ENCODE results near the gene CREBZF. TPM values are rescaled to one million over a fixed set of nuclear protein-coding genes. Genes with fewer than 3 reads are reported as not detected.

Gene CREBZF
- total RNA-seq, 1 donor from 2014 or later, result 109 TPM

DNA sequence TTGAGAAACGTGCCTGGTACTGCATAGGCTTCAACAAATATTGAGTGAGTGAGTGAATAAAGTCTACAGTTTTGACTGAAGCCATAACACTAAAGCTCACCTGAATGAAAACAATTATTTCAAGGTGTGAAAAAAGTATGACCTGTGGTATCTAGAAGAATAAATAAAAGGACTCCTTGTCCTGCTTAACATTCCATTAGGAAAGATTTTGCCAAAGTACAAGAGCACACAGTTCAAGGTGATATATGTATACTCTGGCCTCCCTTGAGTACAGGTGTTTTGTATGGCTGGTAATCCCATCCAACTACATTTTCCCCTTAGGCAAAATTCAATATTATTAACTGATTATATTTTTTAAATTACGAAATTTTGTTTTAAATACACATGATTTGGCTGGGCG, 1.8 kb upstream of the CREBZF start:
- Histone ChIP-seq H3K4me2 (no peak overlapping the region), H3K4me3 (no peak overlapping the region), H3K27me3 (no peaks in the 10 kb centered on the region), H4K20me1 (ENCODE audit: low read depth) (peaks cover 29% of the 10 kb centered on the region), H2AFZ (replicated peaks) (peak overlapping the region; percentile 97), H3K9me3 (ENCODE audit: low read depth) (no peaks in the 10 kb centered on the region), H3F3A (ENCODE audit: low read depth) (peaks cover 23% of the 10 kb centered on the region), H3K36me3 (peaks cover 11% of the 10 kb centered on the region), H3K79me2 (ENCODE audit: low read depth) (peaks cover 35% of the 10 kb centered on the region), H3K27ac (no peak overlapping the region), H3K9ac (no peak overlapping the region), H3K4me1 (peaks cover 10% of the 10 kb centered on the region)
- TF ChIP-seq EZH2 (IDR thresholded peaks at IDR 0.05) (no peak), EZH2phosphoT487 (IDR thresholded peaks at IDR 0.05) (no peak)
- TF ChIP-seq, protein P1, sequence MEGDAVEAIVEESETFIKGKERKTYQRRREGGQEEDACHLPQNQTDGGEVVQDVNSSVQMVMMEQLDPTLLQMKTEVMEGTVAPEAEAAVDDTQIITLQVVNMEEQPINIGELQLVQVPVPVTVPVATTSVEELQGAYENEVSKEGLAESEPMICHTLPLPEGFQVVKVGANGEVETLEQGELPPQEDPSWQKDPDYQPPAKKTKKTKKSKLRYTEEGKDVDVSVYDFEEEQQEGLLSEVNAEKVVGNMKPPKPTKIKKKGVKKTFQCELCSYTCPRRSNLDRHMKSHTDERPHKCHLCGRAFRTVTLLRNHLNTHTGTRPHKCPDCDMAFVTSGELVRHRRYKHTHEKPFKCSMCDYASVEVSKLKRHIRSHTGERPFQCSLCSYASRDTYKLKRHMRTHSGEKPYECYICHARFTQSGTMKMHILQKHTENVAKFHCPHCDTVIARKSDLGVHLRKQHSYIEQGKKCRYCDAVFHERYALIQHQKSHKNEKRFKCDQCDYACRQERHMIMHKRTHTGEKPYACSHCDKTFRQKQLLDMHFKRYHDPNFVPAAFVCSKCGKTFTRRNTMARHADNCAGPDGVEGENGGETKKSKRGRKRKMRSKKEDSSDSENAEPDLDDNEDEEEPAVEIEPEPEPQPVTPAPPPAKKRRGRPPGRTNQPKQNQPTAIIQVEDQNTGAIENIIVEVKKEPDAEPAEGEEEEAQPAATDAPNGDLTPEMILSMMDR (IDR thresholded peaks at IDR 0.05), result no peak
- Mint-ChIP-seq H3K4me1 (peaks cover 20% of the 10 kb centered on the region), H3K27ac (no peak overlapping the region), H3K9me3 (no peaks in the 10 kb centered on the region), H3K27me3 (ENCODE audit: insufficient read depth, low read depth) (peaks cover 3% of the 10 kb centered on the region), H3K4me3 (no peak overlapping the region), H3K36me3 (peaks cover 14% of the 10 kb centered on the region)
- DNase-seq (ENCODE audit: low spot score), result no peak

GRCh38 chr11:85665733-85666132, 804 bp upstream of the CREBZF start:
- Histone ChIP-seq H3K4me1 (peaks cover 19% of the 10 kb centered on the region), H3K36me3 (peaks cover 19% of the 10 kb centered on the region), H2AFZ (replicated peaks) (peak overlapping the region; percentile 97), H3K27me3 (no peaks in the 10 kb centered on the region), H3K79me2 (ENCODE audit: low read depth) (peaks cover 45% of the 10 kb centered on the region), H3K4me3 (peak overlapping the region; percentile 97), H3K9me3 (ENCODE audit: low read depth) (no peaks in the 10 kb centered on the region), H3K4me2 (peak overlapping the region; percentile 90), H3K27ac (no peak overlapping the region), H3F3A (ENCODE audit: low read depth) (peaks cover 23% of the 10 kb centered on the region), H4K20me1 (ENCODE audit: low read depth) (peaks cover 39% of the 10 kb centered on the region), H3K9ac (no peak overlapping the region)
- H3K4me3 Mint-ChIP-seq, result peak overlapping the region; percentile 100
- H3K36me3 Mint-ChIP-seq, result peaks cover 15% of the 10 kb centered on the region
- peak overlapping the region; percentile 74 for H3K27ac Mint-ChIP-seq
- H3K9me3 Mint-ChIP-seq, result no peaks in the 10 kb centered on the region
- no peak for DNase-seq (ENCODE audit: low spot score)
- TF ChIP-seq, protein P1 (IDR thresholded peaks at IDR 0.05), result no peak
- TF ChIP-seq EZH2phosphoT487 (IDR thresholded peaks at IDR 0.05) (no peak), EZH2 (IDR thresholded peaks at IDR 0.05) (no peak)
- peaks cover 3% of the 10 kb centered on the region for H3K27me3 Mint-ChIP-seq (ENCODE audit: insufficient read depth, low read depth)
- H3K4me1 Mint-ChIP-seq, result peaks cover 28% of the 10 kb centered on the region

DNA sequence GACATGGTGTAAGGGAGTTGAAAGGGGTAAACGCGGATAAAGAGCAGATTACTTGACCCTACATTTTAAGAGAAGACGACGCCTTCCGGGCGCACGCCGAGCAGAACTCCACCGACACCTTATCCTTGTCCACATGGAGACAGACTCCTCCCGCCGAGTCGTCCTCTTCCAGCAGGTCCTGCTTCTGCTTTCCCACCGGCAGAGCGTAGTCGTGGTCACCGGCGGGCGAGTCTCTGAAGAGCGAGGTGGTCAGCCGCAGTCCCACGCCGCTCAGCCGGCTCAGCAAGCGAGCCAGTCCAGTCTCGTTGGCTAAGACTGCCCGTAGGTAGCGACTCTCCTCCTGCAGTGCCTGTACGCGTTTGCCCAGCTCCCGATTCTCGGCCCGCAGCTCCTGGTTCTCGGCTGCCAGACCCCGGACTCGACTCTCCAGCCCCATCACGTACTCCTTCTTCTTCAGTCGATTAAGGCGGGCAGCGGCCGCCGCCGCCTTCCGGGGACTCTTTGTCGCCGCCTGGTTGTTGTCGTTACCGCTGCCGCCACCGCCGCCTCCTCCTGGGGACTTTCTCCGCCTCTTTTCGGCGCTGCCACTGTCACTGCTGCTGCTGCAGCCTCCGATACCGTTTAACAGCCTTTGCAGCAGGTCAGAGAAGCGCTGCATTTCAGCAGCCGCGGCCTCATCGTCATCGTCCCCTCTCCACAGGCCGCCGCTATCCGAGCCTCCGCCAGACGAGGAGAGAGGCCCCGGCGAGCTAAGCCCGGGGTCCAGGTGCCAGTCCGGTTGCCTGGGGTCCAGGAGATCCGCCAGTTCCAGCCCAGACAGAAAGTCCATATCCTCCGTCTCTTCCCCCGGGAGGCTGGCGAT, 945 bp downstream of the CREBZF start:
- peaks cover 56% of the 10 kb centered on the region for H4K20me1 ChIP-seq (ENCODE audit: low read depth)
- H3K4me3 Mint-ChIP-seq, result peak overlapping the region; percentile 100
- TF ChIP-seq EZH2phosphoT487 (IDR thresholded peaks at IDR 0.05), result no peak
- TF ChIP-seq, protein P1 (IDR thresholded peaks at IDR 0.05), result peak; percentile 57
- DNase-seq (ENCODE audit: low spot score), result peak; percentile 92
- no peaks in the 10 kb centered on the region for H3K9me3 ChIP-seq (ENCODE audit: low read depth)
- peaks cover 34% of the 10 kb centered on the region for H3K4me1 ChIP-seq
- peaks cover 32% of the 10 kb centered on the region for H3K36me3 ChIP-seq
- H3K27ac Mint-ChIP-seq, result peak overlapping the region; percentile 97
- peaks cover 62% of the 10 kb centered on the region for H3K79me2 ChIP-seq (ENCODE audit: low read depth)
- peak overlapping the region; percentile 99 for H3K9ac ChIP-seq
- no peaks in the 10 kb centered on the region for H3K9me3 Mint-ChIP-seq
- no peaks in the 10 kb centered on the region for H3K27me3 ChIP-seq
- H3K36me3 Mint-ChIP-seq, result peaks cover 27% of the 10 kb centered on the region
- peak overlapping the region; percentile 97 for H2AFZ ChIP-seq (replicated peaks)
- peak overlapping the region; percentile 96 for H3K27ac ChIP-seq
- H3K27me3 Mint-ChIP-seq (ENCODE audit: insufficient read depth, low read depth), result peaks cover 3% of the 10 kb centered on the region
- H3K4me3 ChIP-seq, result peak overlapping the region; percentile 97
- H3K4me1 Mint-ChIP-seq, result peaks cover 42% of the 10 kb centered on the region
- H3K4me2 ChIP-seq, result peak overlapping the region; percentile 90
- peaks cover 29% of the 10 kb centered on the region for H3F3A ChIP-seq (ENCODE audit: low read depth)

All from neural progenitor cell (in vitro differentiated cells).